Smooth muscle cell (in vitro differentiated cells): Measurements from ENCODE around the gene MAGI2. TPM values are rescaled to one million over a fixed set of nuclear protein-coding genes. Genes with fewer than 3 reads are reported as not detected.

Source experiments
- DNase-seq: peaks from one replicate; lab custom pipeline; 2025; ENCODE audit not compliant: unreplicated experiment; lab: John Stamatoyannopoulos, UW
- H2AFZ ChIP-seq: fragments of 200-600 bp; sonication (generic); 2 replicates; pipeline ENCODE4 v1.6.0; 2016; ENCODE audit warnings: antibody characterized with exemption, low read depth, mild to moderate bottlenecking
- H3F3A ChIP-seq: fragments of 200-600 bp; sonication (generic); 2 replicates; pipeline ENCODE4 v1.6.0; 2017; ENCODE audit warnings: antibody characterized with exemption, low read depth
- H3K27ac ChIP-seq: fragments of 200-600 bp; sonication (generic); 2 replicates; pipeline ENCODE4 v1.5.1; 2016; ENCODE audit warnings: low read depth, mild to moderate bottlenecking
- H3K27me3 ChIP-seq: fragments of 200-600 bp; sonication (generic); 2 replicates; pipeline ENCODE4 v1.6.1; 2016; ENCODE audit warnings: low read depth, mild to moderate bottlenecking
- H3K36me3 ChIP-seq: fragments of 200-600 bp; sonication (generic); 2 replicates; pipeline ENCODE4 v1.5.1; 2016; ENCODE audit warnings: low read depth
- H3K4me1 ChIP-seq: fragments of 200-600 bp; sonication (generic); 2 replicates; pipeline ENCODE4 v1.5.1; 2016; ENCODE audit warnings: low read depth
- H3K4me2 ChIP-seq: fragments of 200-600 bp; sonication (generic); 2 replicates; pipeline ENCODE4 v1.6.0; 2016; ENCODE audit warnings: mild to moderate bottlenecking
- H3K4me3 ChIP-seq: fragments of 200-600 bp; sonication (generic); 2 replicates; pipeline ENCODE4 v1.5.1; 2016; ENCODE audit warnings: mild to moderate bottlenecking
- H3K79me2 ChIP-seq: fragments of 200-600 bp; sonication (generic); 2 replicates; pipeline ENCODE4 v1.6.0; 2016; ENCODE audit warnings: low read depth, mild to moderate bottlenecking
- H3K9ac ChIP-seq: fragments of 200-600 bp; sonication (generic); 2 replicates; pipeline ENCODE4 v1.6.0; 2016; ENCODE audit warnings: low read depth
- H3K9me3 ChIP-seq: fragments of 200-600 bp; sonication (generic); replicated peaks from 2 replicates; pipeline ENCODE4 v1.5.1; 2016; ENCODE audit warnings: low read depth
- H4K20me1 ChIP-seq: fragments of 200-600 bp; sonication (generic); 2 replicates; pipeline ENCODE4 v1.6.0; 2016; ENCODE audit warnings: low read depth
- CTCF ChIP-seq: fragments of 200-600 bp; sonication (generic); IDR thresholded peaks from 2 replicates; pipeline ENCODE4 v1.5.1; 2017; ENCODE audit warnings: borderline replicate concordance, mild to moderate bottlenecking, antibody characterized with exemption; ENCODE audit not compliant: insufficient read depth, poor library complexity, severe bottlenecking
- WGBS: methylation state at CpG from one replicate; pipeline ENCODE4 v1.1.7; 2016; ENCODE audit warnings: low lambda C conversion rate; 5-methylcytosine and 5-hydroxymethylcytosine counted together
- polyA plus RNA-seq: library from polyadenylated mRNA; unstranded; fragments of >200 nt; fragmentation: Nextera tagmentation; extraction: Ambion mirVana; gene quantifications from 2 replicates; pipeline ENCODE4 v1.2.1, GENCODE V29; 2016
- total RNA-seq: library from RNA; depleted of rRNA; stranded (reverse); fragments of >200 nt; gene quantifications from 2 replicates; pipeline ENCODE4 v1.2.3, GENCODE V29; 2014

Gene MAGI2
- total and polyA plus RNA-seq, 2 experiments from 2014 or later: 3.4 to 10.7 TPM

DNA sequence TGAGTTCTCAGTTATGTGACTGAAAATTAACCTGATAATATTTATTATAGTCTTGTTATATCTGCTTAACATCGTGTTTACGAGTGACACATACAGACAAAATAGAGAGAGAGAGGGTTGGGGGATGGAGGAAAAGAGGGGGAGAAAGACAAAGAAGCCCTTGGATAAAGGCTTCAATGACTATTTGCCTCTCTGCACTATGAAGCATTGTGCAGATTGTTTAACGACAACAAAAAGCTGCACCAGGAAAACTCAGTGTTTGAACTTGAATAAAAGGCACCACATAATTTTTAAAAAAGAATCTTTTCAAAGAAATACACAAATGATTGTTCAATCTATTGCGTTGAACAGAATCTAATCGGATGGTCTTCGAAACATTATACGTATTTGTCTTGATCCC is 27.8 kb downstream of the MAGI2 start:
- TF ChIP-seq CTCF: no peak
- WGBS: 90% methylated on average over 7 of the region's 7 CpGs
- Histone ChIP-seq H4K20me1 (no peaks in the 10 kb centered on the region), H3K4me1 (no peaks in the 10 kb centered on the region), H3K79me2 (no peaks in the 10 kb centered on the region), H3K4me2 (no peak overlapping the region), H3K4me3 (no peak overlapping the region), H3K9me3 (no peaks in the 10 kb centered on the region), H3F3A (no peaks in the 10 kb centered on the region), H2AFZ (no peak overlapping the region), H3K27me3 (peaks cover 12% of the 10 kb centered on the region), H3K27ac (no peak overlapping the region), H3K9ac (no peak overlapping the region), H3K36me3 (no peaks in the 10 kb centered on the region)
- DNase-seq: no peak

DNA sequence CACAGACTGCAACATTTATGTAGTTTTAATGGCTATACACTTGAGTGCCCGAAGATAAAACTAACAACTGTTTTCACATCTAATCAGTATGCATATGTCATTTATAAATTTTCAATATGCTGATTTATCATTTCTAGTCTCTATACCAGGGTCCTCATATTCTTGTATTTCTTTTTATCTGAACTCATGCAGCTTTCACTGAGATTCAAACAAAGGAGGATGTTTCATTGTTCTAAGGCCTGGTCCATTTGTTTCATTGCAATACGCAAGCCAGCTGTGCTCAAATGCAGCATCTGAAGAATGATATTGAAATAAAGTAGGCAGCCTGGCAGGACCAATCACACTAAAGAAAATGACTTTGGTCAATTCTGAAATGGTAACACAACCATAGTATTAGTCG is 31.7 kb downstream of the MAGI2 start:
- Histone ChIP-seq H3F3A (no peaks in the 10 kb centered on the region), H3K4me1 (no peaks in the 10 kb centered on the region), H3K9me3 (no peaks in the 10 kb centered on the region), H3K27me3 (no peaks in the 10 kb centered on the region), H3K27ac (no peak overlapping the region), H4K20me1 (peaks cover 9% of the 10 kb centered on the region), H3K4me3 (no peak overlapping the region), H3K36me3 (no peaks in the 10 kb centered on the region), H3K79me2 (no peaks in the 10 kb centered on the region), H3K9ac (no peak overlapping the region), H3K4me2 (no peak overlapping the region), H2AFZ (no peak overlapping the region)
- WGBS: 93% methylated on average over 3 of the region's 3 CpGs
- no peak for DNase-seq
- no peak for TF ChIP-seq CTCF

GRCh38 chr7:79420464-79420863 is 33.0 kb downstream of the MAGI2 start:
- no peak overlapping the region for H3K4me3 ChIP-seq
- H3K9me3 ChIP-seq: no peaks in the 10 kb centered on the region
- H2AFZ ChIP-seq: no peak overlapping the region
- no peaks in the 10 kb centered on the region for H3K4me1 ChIP-seq
- 3% methylated on average over 2 of the region's 2 CpGs for WGBS
- peak overlapping the region; percentile 66 for H3K4me2 ChIP-seq
- H3K79me2 ChIP-seq: no peaks in the 10 kb centered on the region
- H3K9ac ChIP-seq: no peak overlapping the region
- H3K27me3 ChIP-seq: no peaks in the 10 kb centered on the region
- H3K36me3 ChIP-seq: no peaks in the 10 kb centered on the region
- peaks cover 9% of the 10 kb centered on the region for H4K20me1 ChIP-seq
- peak overlapping the region; percentile 72 for H3K27ac ChIP-seq
- H3F3A ChIP-seq: no peaks in the 10 kb centered on the region
- DNase-seq: no peak
- TF ChIP-seq CTCF: no peak

DNA sequence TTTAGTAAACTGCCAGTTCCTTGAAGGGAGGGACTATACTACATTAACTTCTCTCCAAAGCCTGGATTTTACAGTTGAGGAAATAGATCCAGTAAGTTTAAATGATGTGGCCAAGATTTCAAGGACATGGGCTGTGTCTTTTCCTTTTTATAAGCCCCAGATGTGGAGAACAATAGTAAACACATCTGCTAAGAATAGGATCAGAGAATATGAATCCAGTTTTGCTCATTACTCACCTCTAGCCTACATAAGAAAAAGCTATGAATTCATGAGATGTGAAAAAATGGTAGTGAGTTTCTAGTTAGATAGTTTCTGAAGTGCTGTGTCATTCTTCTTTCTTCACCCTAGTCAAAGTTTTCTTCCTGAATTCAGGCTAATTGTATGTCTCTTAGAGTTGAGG is 38.6 kb downstream of the MAGI2 start:
- H3K79me2 ChIP-seq: no peaks in the 10 kb centered on the region
- no peak overlapping the region for H2AFZ ChIP-seq
- H3K27ac ChIP-seq: no peak overlapping the region
- H3K27me3 ChIP-seq: peaks cover 5% of the 10 kb centered on the region
- no peak overlapping the region for H3K9ac ChIP-seq
- no peak overlapping the region for H3K4me2 ChIP-seq
- no peak for DNase-seq
- H3K4me3 ChIP-seq: no peak overlapping the region
- TF ChIP-seq CTCF: no peak
- H3K36me3 ChIP-seq: no peaks in the 10 kb centered on the region
- H3K9me3 ChIP-seq: no peaks in the 10 kb centered on the region
- H3F3A ChIP-seq: no peaks in the 10 kb centered on the region
- H4K20me1 ChIP-seq: peaks cover 5% of the 10 kb centered on the region
- H3K4me1 ChIP-seq: no peaks in the 10 kb centered on the region
